ENCODE results near the gene HOXD11.

GRCh38 chr2:176124947-176125771, 18.1 kb downstream of the HOXD11 start:
- TF ChIP-seq CTCF (IDR thresholded peaks at IDR 0.05; ENCODE audit: poor library complexity, severe bottlenecking) (no peak), POLR2AphosphoS5 (IDR thresholded peaks at IDR 0.05) (no peak), REST (IDR thresholded peaks at IDR 0.05; ENCODE audit: borderline replicate concordance) (no peak), EP300 (conservative IDR thresholded peaks at IDR 0.05; ENCODE audit: poor library complexity, severe bottlenecking) (no peak)
